ENCODE measurements around the gene SPATA22.

GRCh38 chr17:3482852-3483251, 11.2 kb upstream of the SPATA22 start:
- TF ChIP-seq CTCF (IDR thresholded peaks at IDR 0.05) (no peak), FOXJ3 (CRISPR knock-in tag; IDR thresholded peaks at IDR 0.05) (no peak), YY1 (IDR thresholded peaks at IDR 0.05; ENCODE audit: low read depth) (no peak), MAX (IDR thresholded peaks at IDR 0.05; ENCODE audit: low read depth) (no peak), REST (IDR thresholded peaks at IDR 0.05; ENCODE audit: low read depth, low read length) (no peak), CHD2 (IDR thresholded peaks at IDR 0.05; ENCODE audit: low read length, partially characterized antibody) (no peak), EP300 (IDR thresholded peaks at IDR 0.05; ENCODE audit: borderline replicate concordance in 1 of 2, low read depth in 1 of 2, low read length in 1 of 2) (no peak), ZBTB33 (IDR thresholded peaks at IDR 0.05; ENCODE audit: borderline replicate concordance, low read depth) (no peak), EZH2phosphoT487 (IDR thresholded peaks at IDR 0.05; ENCODE audit: borderline replicate concordance, low read depth) (no peak), TCF12 (IDR thresholded peaks at IDR 0.05) (no peak), RAD21 (IDR thresholded peaks at IDR 0.05; ENCODE audit: low read length) (no peak), POLR2AphosphoS5 (IDR thresholded peaks at IDR 0.05; ENCODE audit: low read depth, low read length) (no peak)
